HG03139 (cell line): ENCODE results near the gene GAP43.

ENCODE experiments used
- ATAC-seq: cut with Tn5 transposase; IDR thresholded peaks from one replicate; pipeline ENCODE4 v1.9.1; 2021; ENCODE audit not compliant: unreplicated experiment

Gene GAP43

DNA sequence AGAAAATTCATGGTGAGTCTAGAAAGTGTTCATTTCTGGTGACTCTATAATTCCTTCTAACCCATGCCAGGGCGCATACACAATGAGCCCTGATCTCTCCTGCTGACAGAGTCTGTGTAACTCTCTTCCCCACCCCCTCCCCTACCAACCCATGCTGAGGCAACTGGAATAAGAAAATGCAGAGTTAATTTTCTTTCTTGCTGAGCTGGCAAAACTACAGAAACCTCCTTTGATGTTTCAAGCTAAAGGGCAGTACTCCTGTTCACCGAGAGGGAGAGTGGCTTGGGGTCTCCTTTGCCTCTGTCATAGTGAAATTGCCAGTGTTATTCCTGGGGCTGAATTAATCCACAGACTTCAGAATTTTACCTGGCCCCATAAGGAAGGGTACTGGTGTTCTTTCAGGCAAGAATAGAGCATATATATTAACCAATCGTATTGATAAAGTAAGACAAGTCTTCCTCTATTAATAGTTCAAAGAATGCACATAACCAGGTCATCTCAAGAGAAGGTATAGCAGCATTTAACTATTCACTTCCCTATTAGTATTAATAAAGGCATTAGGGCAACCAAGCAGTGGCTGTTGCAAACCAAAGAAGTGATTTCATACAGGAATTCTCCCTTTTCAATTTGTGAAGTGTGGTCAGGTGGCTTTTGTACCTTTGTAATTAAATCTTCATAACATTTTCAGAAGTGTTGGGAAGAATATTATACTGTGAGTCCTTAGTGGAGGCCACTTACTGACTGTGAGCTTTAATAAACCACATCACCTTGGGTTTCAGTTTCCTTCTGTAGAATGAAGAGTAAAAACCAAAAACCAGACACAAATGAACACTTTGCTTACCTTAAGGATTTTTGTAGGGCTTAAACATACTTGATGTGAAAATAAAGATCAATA lies 4.1 kb downstream of the GAP43 start:
- peak; percentile 69 for ATAC-seq

DNA sequence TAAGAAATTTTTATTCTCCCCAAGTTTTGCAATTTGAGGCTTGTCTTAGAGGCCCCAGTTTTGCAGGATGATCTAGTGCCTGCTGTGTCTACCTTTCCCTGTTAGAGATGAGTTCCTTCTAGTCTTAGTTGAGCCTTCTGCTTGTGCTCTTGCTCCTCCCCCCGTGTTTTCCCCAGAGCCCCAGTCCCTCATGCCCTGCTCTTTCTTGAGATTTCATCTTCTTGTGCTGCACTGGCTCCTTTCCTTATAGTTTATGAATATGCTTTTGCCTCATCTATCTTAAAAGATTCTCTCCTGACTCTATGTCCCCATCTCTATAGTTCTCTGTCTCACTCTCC lies 4.7 kb downstream of the GAP43 start:
- ATAC-seq = peak; percentile 35

DNA sequence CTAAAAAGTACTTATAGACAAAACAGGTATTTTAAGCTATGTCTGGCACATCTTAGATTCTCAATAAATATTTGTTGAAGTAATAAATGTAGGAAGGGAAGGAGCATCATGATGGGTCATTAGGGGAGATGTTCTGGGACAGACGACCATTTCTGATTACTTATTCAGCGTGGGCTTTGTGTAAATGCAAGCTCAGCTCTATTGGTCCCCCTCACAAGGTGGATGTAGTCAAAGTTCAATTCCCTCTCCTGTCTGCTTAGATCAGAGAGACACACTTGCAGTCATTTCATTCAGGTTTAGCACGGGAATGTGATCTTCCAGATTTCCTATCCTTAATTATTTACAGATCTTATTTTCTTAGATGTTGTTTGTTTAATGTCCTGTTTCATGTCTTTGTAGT lies 7.5 kb downstream of the GAP43 start:
- ATAC-seq = no peak

DNA sequence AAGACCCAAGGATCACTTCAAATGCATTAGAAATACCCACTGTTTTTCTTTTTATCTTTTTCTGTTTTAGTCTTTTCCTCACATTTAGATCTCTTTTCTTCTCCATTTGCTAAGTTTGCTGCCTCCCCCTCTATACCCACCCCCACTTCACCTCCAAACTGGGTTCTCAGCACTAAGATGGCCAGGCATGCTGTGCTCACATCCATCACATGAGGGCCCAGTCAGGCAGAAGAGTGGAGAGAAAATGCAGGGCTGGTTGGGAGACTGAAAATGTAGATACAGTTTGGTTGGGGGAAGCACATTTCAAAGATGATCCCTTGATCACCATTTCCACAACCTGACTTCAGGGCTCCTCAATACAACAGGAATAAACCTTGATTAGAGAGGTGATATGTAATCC lies 8.7 kb downstream of the GAP43 start:
- no peak for ATAC-seq

DNA sequence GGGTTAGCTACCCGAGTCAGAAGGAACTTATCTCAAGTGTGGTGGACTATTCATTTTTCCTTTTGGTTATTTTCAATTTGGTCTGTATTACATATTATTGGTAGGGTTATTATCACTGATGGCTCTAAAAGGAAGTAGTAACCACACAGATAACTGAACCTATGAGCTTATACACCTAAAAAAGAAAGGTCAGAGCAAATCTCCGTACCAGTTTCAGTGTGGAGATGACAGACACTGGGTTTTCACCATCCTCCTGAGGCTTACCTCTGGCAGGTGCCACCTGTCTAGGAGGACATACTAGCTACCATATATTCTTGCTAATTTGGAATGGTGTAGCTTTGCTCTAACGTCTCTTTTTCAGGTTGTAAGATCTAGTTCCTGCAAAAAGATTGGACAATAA lies 10.2 kb downstream of the GAP43 start:
- no peak for ATAC-seq

DNA sequence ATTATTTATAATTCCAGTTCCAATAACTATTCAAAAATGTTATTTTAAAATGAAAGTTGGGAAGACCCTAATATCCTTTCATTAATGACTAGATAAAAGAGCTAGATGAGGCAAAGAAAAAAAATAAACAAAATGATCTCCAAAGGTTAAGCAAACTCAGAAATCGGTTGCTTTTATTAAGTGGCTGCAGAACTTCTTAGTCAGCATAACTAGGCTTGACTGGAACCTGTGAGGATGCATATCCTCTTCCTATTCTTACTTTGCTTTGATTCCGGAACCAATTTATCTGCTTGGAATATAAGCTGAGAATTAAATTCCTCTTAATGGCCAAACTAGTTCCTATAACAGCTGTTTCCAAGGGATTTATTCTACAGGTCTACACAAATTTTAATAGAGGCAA lies 10.7 kb downstream of the GAP43 start:
- ATAC-seq = no peak

DNA sequence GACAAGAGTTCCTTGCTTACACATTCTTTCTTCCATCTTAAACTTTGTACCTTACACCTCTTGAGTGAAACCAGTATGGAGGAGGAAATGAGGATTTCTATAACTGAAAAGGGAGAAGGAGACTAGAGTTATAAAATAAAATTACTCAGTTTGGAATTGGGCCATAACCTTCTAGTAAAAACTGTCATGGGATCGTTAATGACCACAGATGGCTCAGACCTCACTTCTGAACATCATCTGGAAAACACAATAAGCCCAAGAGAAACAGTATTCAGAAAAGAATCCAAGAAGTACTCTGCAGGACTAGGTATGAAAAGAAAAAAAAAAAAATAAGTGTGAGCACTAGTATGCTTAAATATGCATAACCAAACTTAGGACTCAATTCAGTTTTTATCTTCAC lies 12.1 kb downstream of the GAP43 start:
- no peak for ATAC-seq

DNA sequence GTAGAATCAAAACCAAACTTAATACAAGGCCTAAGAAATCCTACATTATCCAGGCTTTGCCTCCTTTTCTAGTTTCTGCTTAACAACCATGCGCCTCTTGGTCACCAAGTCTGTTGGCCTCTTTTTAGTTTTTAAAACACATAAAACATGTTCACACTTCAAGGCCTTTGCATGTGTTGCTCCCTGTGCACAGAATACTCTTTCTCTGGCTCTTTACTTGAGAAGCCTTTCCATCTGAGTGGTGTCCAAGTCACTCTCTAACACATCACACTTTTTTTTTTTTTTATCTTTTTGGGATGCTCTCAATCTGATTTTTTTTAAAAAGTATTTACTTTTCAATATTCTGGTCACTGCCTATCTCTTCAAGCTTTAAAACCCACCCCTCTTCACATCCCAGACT lies 14.9 kb downstream of the GAP43 start:
- ATAC-seq = no peak

DNA sequence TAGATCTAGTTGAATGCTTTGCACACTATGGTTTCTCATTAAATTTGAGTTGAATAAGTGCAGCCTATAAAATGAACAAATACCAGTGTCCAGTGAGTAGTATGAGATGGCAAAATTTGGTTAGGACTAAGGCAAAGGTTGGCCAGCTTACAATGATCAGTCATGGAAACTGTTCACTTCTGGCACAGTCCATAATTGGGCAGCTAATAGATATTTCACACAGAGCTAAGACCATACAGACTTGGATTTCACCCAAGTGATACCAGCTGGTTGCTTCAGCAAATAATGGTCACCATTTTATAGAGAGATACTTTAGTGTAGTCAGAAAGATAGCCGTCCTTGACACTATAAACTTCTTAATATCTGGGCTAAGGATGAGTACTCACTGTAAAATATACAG lies 15.7 kb downstream of the GAP43 start:
- no peak for ATAC-seq

DNA sequence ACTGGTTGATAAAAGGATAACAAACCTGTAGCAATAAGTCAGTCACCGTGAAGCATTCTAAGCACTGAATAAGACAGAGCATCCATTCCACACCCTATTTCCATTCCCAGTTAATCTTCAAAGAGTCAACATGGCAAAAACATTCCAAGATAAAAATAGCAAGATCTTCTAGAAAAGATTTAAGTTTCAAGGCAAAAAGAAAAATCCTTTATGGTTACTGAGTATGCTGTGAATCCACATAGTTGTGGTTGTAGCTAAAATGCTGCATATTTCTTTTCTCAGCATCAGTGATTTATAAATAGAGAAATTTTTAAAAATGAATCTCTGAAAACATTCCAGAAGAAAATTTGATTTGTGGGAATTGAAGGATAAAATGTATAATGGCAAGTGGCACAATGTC lies 21.1 kb downstream of the GAP43 start:
- ATAC-seq = no peak

DNA sequence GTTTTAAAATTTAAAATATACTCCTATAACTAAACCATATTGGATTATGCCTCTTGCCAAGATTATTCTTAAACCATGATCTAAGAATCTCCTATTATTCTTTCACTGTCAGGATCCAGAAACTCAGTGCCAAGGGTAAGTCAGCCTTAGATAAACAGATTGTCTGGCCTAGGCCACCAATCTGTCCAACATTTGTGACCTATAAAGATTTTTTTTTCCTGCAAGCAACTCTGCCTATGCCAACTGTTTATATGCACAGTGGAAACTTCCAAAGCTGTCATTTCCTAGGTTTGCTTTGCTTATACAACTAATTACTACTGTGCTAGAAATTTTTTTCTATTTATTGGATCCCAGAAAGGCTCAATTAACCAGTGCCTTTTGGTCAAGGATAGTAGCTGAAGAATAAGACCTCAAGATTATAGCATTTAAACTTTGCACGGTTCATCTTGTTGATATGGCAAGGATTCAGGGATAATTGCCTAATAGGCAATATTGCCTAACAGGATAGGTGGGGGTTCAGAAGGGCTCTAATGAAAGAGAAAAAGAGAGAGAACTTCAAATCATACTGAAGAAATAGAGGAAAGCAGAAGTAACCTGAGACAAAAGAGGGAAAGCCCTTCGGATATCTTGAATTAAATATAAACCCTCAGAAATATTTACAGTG lies 22.8 kb downstream of the GAP43 start:
- no peak for ATAC-seq

DNA sequence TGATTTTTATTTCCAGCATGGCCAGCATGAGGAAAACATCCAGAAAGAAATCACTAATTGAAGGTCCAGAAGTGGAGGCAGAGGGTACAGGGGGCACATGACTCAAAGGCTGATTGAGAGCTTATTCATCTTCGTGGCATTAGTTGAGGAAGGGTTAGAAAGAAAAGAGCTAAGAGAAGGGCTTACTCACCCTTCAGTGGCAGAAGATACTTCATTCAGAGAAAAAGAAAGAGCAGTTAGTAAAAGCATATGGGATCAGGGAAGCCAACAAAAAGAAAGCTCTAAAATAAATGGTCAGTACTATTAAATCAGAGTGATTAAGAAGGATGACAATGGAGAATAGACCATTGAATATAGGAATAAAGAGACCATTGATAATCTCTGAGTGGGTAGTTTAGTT lies 25.2 kb downstream of the GAP43 start:
- no peak for ATAC-seq

DNA sequence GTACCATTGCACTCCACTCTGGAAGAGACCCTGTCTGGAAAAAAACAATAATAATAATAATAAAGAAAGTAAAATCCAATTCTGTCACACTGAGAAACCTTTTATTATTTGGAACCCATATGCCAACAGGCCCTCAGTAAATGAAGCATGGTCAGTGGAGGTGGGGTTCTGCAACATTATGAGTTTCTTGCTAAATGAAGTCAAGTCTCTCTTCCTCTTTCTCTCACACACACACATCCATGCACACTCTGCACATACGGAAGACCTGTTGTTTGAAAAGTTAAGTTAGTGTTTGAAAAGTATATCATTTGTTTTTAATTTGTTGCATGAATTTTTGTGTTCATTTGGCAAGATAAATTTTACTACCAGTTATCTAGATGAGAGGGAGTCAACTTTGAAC lies 27.8 kb downstream of the GAP43 start:
- ATAC-seq = peak; percentile 41

DNA sequence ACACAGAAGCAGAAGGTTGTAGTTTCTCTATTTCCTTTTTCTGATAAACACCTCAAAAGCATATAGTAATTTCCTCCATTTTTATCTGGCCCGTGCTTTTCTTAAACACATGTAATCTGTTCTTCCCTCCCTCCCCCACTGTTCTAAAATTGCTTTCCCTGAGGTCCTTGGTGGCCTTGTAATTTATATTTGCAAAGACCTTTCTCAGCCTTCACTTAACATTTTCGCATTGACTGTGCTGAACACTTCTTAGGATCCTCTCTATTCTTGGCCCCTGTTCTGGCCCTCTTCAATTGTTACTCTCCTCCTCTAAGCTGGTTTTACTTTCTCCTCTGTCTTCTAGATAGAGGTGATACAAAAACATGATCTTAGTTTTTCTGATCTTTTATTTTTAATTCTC lies 28.3 kb downstream of the GAP43 start:
- ATAC-seq = no peak

DNA sequence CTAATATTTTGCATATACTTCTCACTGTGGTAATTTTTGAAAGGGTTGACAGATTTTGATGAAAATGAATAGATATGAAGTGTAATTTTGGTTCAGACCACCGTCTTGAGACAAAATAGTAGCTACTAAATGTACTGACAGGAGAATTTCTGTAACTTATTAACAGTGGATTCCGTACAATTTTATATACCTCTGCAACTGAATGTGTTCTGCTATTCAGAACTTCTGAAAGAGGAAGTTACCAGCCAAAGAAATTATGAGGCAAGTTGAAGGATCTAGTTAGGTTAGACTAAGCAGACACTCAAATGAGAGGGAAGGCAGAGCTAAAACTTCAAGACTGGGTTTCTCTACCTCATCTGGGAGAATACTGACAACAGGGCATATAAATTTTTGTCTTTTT lies 29.4 kb downstream of the GAP43 start:
- peak; percentile 56 for ATAC-seq

DNA sequence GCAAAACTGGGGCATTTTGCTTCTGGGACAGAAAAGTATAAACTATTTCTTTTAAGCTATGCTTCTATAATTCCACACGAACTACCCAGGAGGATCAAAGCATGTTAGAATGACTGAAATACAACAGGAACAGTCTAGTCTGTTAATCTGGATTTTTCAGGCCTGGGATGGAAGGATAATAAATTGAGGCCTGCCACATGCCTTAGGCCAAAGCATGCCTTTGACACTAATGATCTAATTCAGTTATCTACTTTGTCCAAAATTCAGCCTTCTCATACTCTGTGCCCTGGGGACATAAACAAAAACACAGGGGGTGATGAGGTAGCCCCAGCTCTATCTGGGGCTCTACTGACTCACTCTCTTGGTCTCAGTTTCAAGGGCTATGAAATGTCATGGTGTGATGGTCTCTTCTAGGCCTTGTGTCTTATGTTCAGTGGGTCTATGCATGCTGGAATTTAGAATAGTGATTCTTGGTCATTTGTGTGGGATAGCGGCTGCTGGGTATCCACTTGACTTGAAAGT lies 32.5 kb downstream of the GAP43 start:
- no peak for ATAC-seq

DNA sequence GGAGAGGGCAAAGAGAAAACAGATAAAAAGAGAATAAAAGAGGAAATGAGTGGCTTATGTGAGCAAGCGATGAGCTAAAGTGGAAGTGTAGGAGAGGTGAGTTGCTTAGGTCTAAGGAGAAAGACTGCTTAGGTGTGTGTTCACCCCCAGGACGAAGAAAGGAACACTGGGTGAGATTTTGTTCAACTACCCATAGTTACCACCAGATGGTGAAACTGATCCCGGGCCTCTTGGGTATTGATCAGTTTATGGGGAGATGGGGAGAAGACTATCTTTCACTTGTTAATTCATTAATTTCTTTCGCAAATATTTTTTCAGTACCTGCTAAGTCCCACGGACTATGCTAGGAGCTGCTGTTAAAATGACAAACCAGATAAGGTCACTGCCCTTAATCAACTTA lies 33.9 kb downstream of the GAP43 start:
- no peak for ATAC-seq

DNA sequence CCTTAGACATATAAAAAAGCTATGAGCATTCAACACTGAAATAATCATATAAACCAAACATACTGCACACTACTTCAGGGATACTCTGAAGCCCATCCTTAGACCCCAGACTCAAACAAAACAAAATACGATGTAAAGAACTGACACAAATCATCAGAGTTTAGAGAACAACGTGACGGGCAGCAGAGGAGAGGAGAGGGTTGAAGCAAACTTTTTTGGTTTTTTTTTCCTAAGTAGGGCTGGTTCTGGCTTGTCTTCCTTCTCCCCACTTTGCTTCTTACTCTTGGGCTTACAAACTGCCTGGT lies 34.7 kb downstream of the GAP43 start:
- ATAC-seq = no peak

DNA sequence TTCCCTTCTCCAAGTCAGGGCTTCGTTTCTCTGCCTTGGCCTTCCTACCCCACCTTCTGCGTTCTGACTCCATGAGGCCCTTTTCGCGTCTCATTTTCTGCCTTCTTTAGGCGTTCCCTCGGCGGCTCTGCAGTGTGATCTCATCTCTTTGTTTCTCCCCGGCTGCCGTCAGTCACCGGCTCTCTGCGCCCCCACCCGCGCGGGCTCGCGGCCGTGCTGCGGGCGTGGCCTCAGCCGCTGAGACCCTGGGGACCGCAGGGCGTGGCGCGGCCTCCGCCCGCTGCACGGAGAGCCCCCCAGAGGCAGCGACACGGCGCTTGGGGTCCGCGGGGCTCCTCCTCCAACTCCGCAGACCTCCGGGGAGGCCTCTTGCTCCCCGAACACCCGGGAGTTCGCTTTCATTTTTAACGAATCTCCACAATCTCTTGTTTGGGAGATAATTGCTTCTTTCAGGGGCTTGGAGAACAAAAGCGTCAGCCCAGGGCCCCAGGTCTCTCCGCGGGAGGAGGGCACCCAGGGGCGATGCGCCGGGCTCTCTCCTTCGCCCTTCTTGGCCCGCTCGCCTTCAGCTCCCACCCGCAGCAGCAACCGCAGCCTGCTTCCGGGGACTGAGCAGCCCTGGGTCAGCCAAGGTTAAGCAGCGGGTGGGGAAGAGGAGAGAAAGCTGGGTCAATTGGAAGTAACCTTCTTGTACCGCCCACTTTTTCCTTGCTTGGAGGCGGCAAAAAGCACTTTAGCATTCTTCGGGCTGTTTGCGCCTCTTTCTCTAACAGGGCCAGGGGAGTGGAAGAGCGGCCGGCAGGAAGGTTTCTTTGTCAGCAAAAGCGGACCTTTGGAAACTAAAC lies 35.2 kb downstream of the GAP43 start:
- peak; percentile 75 for ATAC-seq

DNA sequence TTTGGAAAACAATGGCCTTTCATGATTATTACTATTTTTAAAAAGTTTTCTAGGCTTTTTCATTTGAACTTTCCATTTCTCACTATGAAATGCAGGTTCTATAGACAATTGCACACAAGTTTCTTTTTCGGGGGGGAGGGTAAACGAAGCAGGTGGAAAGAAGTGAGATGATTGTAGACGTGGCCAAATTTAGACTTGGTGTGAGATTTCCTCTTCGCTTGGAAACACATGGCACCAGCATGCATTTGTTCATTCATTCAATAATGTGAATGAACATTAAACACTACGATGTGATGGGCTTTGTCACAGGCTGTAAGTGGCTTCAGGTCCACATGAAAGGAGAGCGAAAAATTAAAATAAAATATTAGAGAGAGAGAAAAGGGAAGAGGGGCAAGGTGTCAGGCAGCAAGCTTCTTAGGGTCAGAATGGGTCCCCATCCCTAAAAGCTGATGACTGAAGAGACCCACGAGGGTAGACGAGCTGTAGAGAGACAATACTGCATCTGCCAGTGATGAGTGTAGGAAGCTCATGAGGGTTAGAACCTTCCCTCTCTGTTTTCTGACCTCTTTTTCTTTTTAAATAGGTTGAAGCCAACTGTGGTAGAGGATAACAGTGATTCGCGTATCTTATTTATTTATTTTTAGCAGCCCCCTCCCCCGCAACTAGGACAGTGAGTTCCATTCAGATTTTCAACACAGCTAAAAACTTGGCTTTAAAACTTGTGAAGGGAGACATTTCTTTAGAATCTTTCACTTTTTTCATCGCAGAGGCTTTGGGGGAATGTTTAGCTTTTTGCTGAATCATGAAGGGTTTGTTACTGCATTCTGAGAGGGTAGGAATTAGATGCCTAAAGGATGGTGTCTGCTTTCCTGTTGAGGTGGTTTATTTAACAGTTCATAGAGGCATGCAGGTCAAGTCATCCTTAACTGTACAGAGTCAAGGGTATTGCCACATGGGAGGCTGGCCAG lies 36.2 kb downstream of the GAP43 start:
- peak; percentile 16 for ATAC-seq
